GM12864 (cell line): ENCODE measurements around the gene SELENOO.

Experiments used
- DNase-seq: peaks from one replicate; pipeline ENCODE4 v3.0.0-alpha.2; 2011; ENCODE audit warnings: low read depth
- H3K4me3 ChIP-seq: 2 replicates; pipeline ENCODE4 v1.5.1; 2011; ENCODE audit warnings: mild to moderate bottlenecking, low read depth, low read length, control low read depth
- TF ChIP-seq, protein P1 (sequence below): IDR thresholded peaks from 2 replicates; pipeline ENCODE4 v1.5.1; 2011; ENCODE audit warnings: low read depth, mild to moderate bottlenecking, moderate library complexity, low read length, control low read depth, inconsistent platforms; ENCODE audit errors: missing control alignments

Gene SELENOO

DNA sequence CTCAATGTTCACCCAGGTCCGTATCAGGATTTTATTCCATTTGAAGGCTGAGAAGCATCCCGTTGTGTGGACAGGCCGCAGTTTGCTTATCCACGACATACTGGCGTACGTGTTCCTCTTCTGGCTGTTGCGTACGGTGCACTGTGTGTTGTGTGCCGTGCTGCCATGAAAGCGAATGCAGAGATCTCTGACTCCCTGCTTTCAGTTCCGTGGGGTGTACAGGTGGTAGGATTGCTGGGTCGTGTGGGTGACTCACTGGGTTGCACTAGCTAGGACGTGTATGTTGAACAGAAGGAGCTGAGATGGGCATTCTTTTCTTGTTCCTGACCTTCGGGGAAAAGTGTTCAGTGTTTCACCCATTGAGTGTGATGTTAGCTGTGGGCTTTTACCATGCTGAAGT, 10.3 kb downstream of the SELENOO start:
- DNase-seq, result no peak
- TF ChIP-seq, protein P1, sequence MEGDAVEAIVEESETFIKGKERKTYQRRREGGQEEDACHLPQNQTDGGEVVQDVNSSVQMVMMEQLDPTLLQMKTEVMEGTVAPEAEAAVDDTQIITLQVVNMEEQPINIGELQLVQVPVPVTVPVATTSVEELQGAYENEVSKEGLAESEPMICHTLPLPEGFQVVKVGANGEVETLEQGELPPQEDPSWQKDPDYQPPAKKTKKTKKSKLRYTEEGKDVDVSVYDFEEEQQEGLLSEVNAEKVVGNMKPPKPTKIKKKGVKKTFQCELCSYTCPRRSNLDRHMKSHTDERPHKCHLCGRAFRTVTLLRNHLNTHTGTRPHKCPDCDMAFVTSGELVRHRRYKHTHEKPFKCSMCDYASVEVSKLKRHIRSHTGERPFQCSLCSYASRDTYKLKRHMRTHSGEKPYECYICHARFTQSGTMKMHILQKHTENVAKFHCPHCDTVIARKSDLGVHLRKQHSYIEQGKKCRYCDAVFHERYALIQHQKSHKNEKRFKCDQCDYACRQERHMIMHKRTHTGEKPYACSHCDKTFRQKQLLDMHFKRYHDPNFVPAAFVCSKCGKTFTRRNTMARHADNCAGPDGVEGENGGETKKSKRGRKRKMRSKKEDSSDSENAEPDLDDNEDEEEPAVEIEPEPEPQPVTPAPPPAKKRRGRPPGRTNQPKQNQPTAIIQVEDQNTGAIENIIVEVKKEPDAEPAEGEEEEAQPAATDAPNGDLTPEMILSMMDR, result no peak
- no peak overlapping the region for H3K4me3 ChIP-seq

DNA sequence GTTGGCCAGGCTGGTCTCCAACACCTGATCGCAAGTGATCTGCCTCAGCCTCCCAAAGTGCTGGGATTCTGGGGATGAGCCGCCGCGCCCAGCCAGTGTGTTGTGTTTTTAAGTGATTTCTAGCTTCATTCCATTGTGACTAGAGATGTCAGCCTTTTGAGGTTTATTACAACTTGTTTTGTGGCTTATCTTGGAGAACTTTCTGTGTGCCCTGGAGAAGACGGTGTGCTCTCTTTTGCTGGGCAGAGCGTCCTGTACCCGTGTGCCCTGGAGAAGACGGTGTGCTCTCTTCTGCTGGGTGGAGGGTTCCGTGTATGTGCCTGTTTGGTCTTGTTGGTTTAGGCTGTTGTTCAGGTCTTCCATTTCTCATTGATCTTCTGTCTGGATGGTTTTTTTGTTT, 12.5 kb downstream of the SELENOO start:
- no peak overlapping the region for H3K4me3 ChIP-seq
- TF ChIP-seq, protein P1, result no peak
- DNase-seq, result no peak

DNA sequence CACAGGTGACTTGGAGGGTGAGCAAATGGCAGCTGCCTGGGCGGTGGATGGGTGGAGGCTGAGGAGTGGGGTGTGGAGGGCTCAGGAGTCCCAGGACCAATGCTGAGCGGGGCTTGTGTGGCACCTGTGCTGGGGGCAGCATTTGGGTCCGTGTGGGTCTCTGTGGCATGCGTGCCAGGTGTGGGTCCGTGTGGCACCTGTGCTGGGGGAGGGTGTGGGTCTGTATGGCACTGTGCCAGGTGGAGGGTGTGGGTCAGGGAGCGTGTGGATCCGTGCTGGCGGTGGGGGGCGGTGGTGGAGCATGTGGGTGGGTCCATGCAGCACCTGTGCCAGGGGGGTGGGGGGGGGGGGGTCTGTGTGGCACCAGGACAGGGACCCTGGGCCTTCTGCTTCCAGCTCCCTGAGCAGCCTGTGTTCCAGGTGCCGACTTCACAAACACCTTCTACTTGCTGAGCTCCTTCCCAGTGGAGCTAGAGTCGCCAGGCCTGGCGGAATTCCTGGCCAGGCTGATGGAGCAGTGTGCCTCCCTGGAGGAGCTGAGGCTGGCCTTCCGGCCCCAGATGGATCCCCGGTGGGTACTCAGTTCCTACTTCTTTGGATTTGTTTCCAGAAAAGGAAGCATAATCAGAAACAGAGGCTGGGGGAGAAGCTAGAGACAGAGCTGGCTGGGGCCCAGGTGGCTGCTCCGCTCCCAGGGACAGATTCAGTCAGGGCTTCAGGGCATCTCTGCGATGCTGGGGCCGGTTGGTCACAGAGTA, 14.7 kb downstream of the SELENOO start:
- H3K4me3 ChIP-seq, result no peak overlapping the region
- no peak for DNase-seq
- TF ChIP-seq, protein P1, result no peak

DNA sequence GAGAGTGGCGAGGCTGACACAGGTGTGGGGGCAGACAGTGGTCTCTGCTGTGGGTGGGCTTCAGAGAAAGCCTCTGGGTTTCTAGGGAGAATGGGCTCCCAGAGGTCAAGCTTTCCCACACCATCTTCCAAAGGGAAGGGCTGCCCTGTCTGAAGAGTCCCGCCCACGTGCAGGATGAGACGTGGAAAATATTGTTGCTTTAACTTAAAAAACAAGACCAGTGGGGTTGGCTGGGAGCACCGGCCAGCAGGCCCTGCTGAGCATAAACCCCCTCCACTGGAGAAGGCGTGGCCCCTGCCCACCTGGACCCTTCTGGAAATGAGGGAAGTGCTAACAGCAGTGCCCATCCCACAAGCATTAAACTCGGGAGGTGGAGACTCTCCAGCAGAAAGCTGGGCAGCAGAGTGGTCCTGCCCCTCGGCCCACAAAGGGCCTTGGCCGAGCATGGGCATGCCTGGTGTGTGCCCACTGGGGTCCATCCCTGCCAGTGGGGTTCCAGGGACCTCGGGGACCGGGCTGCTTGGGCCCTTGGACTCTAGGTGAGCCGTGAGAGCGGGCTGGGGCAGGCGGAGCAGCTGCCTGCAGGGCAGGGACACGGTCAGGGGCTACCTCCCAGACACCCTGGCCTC, 15.4 kb downstream of the SELENOO start:
- no peak for DNase-seq
- H3K4me3 ChIP-seq, result no peak overlapping the region
- TF ChIP-seq, protein P1, result no peak

DNA sequence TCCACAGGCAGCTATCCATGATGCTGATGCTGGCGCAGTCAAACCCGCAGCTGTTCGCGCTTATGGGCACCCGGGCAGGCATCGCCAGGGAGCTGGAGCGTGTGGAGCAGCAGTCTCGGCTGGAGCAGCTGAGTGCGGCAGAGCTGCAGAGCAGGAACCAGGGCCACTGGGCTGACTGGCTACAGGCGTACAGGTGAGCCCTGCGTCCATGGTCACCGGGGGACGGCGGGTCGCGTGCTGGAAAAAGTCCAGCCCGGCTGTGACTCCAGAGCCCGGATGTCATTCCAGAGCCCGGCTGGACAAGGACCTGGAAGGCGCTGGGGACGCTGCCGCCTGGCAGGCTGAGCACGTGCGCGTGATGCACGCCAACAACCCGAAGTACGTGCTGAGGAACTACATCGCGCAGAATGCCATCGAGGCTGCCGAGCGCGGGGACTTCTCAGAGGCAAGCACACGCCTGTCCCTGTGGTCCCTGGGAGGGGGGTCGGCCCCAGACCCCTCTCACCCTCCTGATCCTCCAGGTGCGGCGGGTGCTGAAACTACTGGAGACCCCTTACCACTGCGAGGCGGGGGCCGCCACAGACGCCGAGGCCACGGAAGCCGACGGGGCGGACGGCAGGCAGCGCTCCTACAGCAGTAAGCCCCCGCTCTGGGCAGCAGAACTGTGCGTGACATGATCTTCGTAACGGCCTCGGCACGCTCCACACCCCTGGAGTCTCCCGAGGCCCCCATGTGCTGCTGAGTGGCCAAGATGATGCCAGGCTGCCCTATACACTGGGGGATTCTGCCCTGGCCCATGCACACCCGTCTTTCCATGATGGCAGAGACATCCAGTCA, 16.1 kb downstream of the SELENOO start:
- TF ChIP-seq, protein P1, result no peak
- no peak for DNase-seq
- H3K4me3 ChIP-seq, result no peak overlapping the region

DNA sequence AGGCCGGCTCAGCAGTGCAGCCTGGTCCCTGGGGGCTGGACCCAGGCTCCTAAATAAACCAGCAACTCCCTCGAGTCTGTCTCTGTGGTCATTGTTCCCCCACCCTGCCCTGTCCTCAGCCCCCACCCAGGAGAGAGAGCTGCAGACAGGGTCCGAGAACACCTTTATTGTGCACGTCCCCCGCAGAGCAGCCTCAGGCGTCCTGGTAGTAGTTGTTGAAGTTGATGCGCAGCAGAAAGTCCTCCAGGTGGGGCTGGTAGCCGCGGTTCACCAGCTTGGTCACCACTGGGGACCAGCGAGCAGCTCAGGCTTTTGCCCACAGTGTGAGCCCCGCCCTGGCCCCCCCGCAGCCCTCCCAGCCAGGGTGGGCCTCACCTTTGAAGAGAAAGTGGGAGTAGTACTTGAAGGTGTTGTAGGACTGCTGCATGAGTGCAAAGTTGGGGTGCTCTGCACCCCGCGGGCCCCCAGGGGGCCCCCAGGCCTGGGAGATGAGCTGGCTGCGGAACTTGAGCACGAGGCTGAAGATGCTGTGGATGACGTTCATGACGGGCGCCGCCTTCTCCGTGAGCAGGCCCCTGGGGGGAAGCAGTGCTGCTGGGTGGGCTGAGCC, 16.8 kb downstream of the SELENOO start:
- DNase-seq, result no peak
- TF ChIP-seq, protein P1, result no peak
- H3K4me3 ChIP-seq, result no peak overlapping the region
